GM23338 (cell line): ENCODE measurements around the gene PLEKHG4B.

ENCODE experiments used
- CREB1 ChIP-seq: fragments of 250-450 bp; sonication (Bioruptor Pico); IDR thresholded peaks from 2 replicates; pipeline ENCODE4 v1.5.0; 2020; ENCODE audit warnings: low read depth, mild to moderate bottlenecking, moderate library complexity
- CTCF ChIP-seq, 2 experiments: fragments of 200-600 bp in 1 of 2; sonication (generic) in 1 of 2; conservative IDR thresholded peaks; 2 replicates each; pipeline versions ENCODE4 v1.5.1 to v1.6.1; 2016 to 2017; ENCODE audit warnings: antibody characterized with exemption in 2 of 2, low read depth in 2 of 2, mild to moderate bottlenecking in 2 of 2, moderate library complexity in 1 of 2
- EZH2 ChIP-seq: fragments of 200-600 bp; sonication (generic); IDR thresholded peaks from one replicate; pipeline ENCODE4 v1.8.0; 2017; ENCODE audit warnings: antibody characterized with exemption, mild to moderate bottlenecking, low read depth; ENCODE audit not compliant: unreplicated experiment
- EZH2phosphoT487 ChIP-seq: fragments of 200-600 bp; sonication (generic); IDR thresholded peaks from one replicate; pipeline ENCODE4 v1.8.1; 2018; ENCODE audit warnings: antibody characterized with exemption; ENCODE audit not compliant: unreplicated experiment
- JUNB ChIP-seq: IDR thresholded peaks from one replicate; pipeline ENCODE4 v1.6.1; 2016; ENCODE audit warnings: antibody characterized with exemption; ENCODE audit not compliant: unreplicated experiment
- NANOG ChIP-seq: IDR thresholded peaks from 2 replicates; pipeline ENCODE4 v1.6.1; 2016; ENCODE audit warnings: antibody characterized with exemption, borderline replicate concordance
- POLR2AphosphoS5 ChIP-seq: IDR thresholded peaks from 2 replicates; pipeline ENCODE4 v1.6.1; 2016; ENCODE audit warnings: antibody characterized with exemption, low read depth
- REST ChIP-seq: IDR thresholded peaks from one replicate; pipeline ENCODE4 v1.6.1; 2018; ENCODE audit warnings: antibody characterized with exemption; ENCODE audit not compliant: unreplicated experiment
- STAT1 ChIP-seq: IDR thresholded peaks from one replicate; pipeline ENCODE4 v1.6.1; 2016; ENCODE audit warnings: antibody characterized with exemption; ENCODE audit not compliant: unreplicated experiment
- ZNF114 ChIP-seq: fragments of 250-450 bp; sonication (Bioruptor Pico); IDR thresholded peaks from 2 replicates; pipeline ENCODE4 v1.5.0; 2020; ENCODE audit warnings: mild to moderate bottlenecking, moderate library complexity
- ZNF331 ChIP-seq: fragments of 250-450 bp; sonication (Bioruptor Pico); IDR thresholded peaks from 2 replicates; pipeline ENCODE4 v1.5.0; 2020; ENCODE audit warnings: low read depth, mild to moderate bottlenecking, moderate library complexity
- TF ChIP-seq, protein P1 (sequence below): IDR thresholded peaks from 2 replicates; pipeline ENCODE4 v1.6.1; 2016; ENCODE audit warnings: antibody characterized with exemption
- TF ChIP-seq, protein P2 (sequence below): fragments of 250-450 bp; sonication (Bioruptor Pico); IDR thresholded peaks from 2 replicates; pipeline ENCODE4 v1.5.0; 2020; ENCODE audit warnings: mild to moderate bottlenecking, moderate library complexity

- TF ChIP-seq POLR2AphosphoS5 (no peak), ZNF331 (CRISPR knock-in tag) (no peak), EZH2 (no peak), CTCF (conservative IDR thresholded peaks at IDR 0.05; ENCODE audit: low read depth in 2 of 2) (no peak), CREB1 (no peak), NANOG (no peak), REST (no peak), EZH2phosphoT487 (no peak), STAT1 (no peak), JUNB (no peak), ZNF114 (CRISPR knock-in tag) (no peak)
- TF ChIP-seq, protein P1, sequence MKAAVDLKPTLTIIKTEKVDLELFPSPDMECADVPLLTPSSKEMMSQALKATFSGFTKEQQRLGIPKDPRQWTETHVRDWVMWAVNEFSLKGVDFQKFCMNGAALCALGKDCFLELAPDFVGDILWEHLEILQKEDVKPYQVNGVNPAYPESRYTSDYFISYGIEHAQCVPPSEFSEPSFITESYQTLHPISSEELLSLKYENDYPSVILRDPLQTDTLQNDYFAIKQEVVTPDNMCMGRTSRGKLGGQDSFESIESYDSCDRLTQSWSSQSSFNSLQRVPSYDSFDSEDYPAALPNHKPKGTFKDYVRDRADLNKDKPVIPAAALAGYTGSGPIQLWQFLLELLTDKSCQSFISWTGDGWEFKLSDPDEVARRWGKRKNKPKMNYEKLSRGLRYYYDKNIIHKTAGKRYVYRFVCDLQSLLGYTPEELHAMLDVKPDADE = no peak
- TF ChIP-seq, protein P2, sequence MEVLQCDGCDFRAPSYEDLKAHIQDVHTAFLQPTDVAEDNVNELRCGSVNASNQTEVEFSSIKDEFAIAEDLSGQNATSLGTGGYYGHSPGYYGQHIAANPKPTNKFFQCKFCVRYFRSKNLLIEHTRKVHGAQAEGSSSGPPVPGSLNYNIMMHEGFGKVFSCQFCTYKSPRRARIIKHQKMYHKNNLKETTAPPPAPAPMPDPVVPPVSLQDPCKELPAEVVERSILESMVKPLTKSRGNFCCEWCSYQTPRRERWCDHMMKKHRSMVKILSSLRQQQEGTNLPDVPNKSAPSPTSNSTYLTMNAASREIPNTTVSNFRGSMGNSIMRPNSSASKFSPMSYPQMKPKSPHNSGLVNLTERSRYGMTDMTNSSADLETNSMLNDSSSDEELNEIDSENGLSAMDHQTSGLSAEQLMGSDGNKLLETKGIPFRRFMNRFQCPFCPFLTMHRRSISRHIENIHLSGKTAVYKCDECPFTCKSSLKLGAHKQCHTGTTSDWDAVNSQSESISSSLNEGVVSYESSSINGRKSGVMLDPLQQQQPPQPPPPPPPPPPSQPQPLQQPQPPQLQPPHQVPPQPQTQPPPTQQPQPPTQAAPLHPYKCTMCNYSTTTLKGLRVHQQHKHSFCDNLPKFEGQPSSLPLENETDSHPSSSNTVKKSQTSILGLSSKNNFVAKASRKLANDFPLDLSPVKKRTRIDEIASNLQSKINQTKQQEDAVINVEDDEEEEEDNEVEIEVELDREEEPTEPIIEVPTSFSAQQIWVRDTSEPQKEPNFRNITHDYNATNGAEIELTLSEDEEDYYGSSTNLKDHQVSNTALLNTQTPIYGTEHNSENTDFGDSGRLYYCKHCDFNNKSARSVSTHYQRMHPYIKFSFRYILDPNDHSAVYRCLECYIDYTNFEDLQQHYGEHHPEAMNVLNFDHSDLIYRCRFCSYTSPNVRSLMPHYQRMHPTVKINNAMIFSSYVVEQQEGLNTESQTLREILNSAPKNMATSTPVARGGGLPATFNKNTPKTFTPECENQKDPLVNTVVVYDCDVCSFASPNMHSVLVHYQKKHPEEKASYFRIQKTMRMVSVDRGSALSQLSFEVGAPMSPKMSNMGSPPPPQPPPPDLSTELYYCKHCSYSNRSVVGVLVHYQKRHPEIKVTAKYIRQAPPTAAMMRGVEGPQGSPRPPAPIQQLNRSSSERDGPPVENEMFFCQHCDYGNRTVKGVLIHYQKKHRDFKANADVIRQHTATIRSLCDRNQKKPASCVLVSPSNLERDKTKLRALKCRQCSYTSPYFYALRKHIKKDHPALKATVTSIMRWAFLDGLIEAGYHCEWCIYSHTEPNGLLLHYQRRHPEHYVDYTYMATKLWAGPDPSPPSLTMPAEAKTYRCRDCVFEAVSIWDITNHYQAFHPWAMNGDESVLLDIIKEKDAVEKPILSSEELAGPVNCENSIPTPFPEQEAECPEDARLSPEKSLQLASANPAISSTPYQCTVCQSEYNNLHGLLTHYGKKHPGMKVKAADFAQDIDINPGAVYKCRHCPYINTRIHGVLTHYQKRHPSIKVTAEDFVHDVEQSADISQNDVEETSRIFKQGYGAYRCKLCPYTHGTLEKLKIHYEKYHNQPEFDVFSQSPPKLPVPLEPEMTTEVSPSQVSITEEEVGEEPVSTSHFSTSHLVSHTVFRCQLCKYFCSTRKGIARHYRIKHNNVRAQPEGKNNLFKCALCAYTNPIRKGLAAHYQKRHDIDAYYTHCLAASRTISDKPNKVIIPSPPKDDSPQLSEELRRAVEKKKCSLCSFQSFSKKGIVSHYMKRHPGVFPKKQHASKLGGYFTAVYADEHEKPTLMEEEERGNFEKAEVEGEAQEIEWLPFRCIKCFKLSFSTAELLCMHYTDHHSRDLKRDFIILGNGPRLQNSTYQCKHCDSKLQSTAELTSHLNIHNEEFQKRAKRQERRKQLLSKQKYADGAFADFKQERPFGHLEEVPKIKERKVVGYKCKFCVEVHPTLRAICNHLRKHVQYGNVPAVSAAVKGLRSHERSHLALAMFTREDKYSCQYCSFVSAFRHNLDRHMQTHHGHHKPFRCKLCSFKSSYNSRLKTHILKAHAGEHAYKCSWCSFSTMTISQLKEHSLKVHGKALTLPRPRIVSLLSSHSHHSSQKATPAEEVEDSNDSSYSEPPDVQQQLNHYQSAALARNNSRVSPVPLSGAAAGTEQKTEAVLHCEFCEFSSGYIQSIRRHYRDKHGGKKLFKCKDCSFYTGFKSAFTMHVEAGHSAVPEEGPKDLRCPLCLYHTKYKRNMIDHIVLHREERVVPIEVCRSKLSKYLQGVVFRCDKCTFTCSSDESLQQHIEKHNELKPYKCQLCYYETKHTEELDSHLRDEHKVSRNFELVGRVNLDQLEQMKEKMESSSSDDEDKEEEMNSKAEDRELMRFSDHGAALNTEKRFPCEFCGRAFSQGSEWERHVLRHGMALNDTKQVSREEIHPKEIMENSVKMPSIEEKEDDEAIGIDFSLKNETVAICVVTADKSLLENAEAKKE (CRISPR knock-in tag) = no peak
These were observed 36.5 kb downstream of the PLEKHG4B start for GRCh38 chr5:128446-128845.
